ENCODE data around the gene TENT5C.

The TENT5C gene

GRCh38 chr1:117643601-117644000, 37.8 kb downstream of the TENT5C start:
- Histone ChIP-seq H3K4me2 (ENCODE audit: low read length) (no peak overlapping the region), H3K79me2 (ENCODE audit: insufficient read depth, low read length) (no peaks in the 10 kb centered on the region), H4K20me1 (ENCODE audit: insufficient read depth, low read length) (no peaks in the 10 kb centered on the region), H3K9me2 (ENCODE audit: low read depth, low read length) (no peaks in the 10 kb centered on the region), H3K4me3 (ENCODE audit: low read depth, low read length, poor library complexity, severe bottlenecking) (no peak overlapping the region), H3K9me3 (ENCODE audit: low read length) (no peaks in the 10 kb centered on the region), H3K36me3 (ENCODE audit: insufficient read depth, low read length) (no peaks in the 10 kb centered on the region), H3K27ac (ENCODE audit: low read depth, low read length, poor library complexity, severe bottlenecking) (no peak overlapping the region), H3F3A (ENCODE audit: insufficient read depth, low read length) (no peaks in the 10 kb centered on the region), H3K9ac (ENCODE audit: low read length) (no peak overlapping the region), H3K4me1 (ENCODE audit: insufficient read depth, low read length, severe bottlenecking) (peaks cover 8% of the 10 kb centered on the region), H2AFZ (ENCODE audit: low read length) (no peak overlapping the region), H3K27me3 (ENCODE audit: insufficient read depth, low read length) (no peaks in the 10 kb centered on the region; the same call in 1 of the 2 replicates)
- TF ChIP-seq EZH2 (IDR thresholded peaks at IDR 0.05; ENCODE audit: borderline replicate concordance, low read length) (no peak), CTCF (IDR thresholded peaks at IDR 0.05; ENCODE audit: low read length) (no peak)

GRCh38 chr1:117644696-117645311, 39.0 kb downstream of the TENT5C start:
- Histone ChIP-seq H3K27me3 (ENCODE audit: insufficient read depth, low read length) (no peaks in the 10 kb centered on the region; the same call in 1 of the 2 replicates), H3K4me3 (ENCODE audit: low read depth, low read length, poor library complexity, severe bottlenecking) (no peak overlapping the region), H3K9me2 (ENCODE audit: low read depth, low read length) (no peaks in the 10 kb centered on the region), H3K4me2 (ENCODE audit: low read length) (no peak overlapping the region), H3K79me2 (ENCODE audit: insufficient read depth, low read length) (no peaks in the 10 kb centered on the region), H2AFZ (ENCODE audit: low read length) (no peak overlapping the region), H3K36me3 (ENCODE audit: insufficient read depth, low read length) (no peaks in the 10 kb centered on the region), H3K4me1 (ENCODE audit: insufficient read depth, low read length, severe bottlenecking) (peaks cover 8% of the 10 kb centered on the region), H4K20me1 (ENCODE audit: insufficient read depth, low read length) (no peaks in the 10 kb centered on the region), H3K9me3 (ENCODE audit: low read length) (no peaks in the 10 kb centered on the region), H3F3A (ENCODE audit: insufficient read depth, low read length) (no peaks in the 10 kb centered on the region), H3K9ac (ENCODE audit: low read length) (no peak overlapping the region), H3K27ac (ENCODE audit: low read depth, low read length, poor library complexity, severe bottlenecking) (no peak overlapping the region)
- TF ChIP-seq EZH2 (IDR thresholded peaks at IDR 0.05; ENCODE audit: borderline replicate concordance, low read length): no peak
- no peak for TF ChIP-seq CTCF (IDR thresholded peaks at IDR 0.05; ENCODE audit: low read length)

- TF ChIP-seq EZH2 (IDR thresholded peaks at IDR 0.05; ENCODE audit: borderline replicate concordance, low read length) (no peak), CTCF (IDR thresholded peaks at IDR 0.05; ENCODE audit: low read length) (no peak)
- no peaks in the 10 kb centered on the region for H4K20me1 ChIP-seq (ENCODE audit: insufficient read depth, low read length)
- H3K4me3 ChIP-seq (ENCODE audit: low read depth, low read length, poor library complexity, severe bottlenecking): no peak overlapping the region
- H3K9ac ChIP-seq (ENCODE audit: low read length): no peak overlapping the region
- no peak overlapping the region for H3K4me2 ChIP-seq (ENCODE audit: low read length)
- no peak overlapping the region for H2AFZ ChIP-seq (ENCODE audit: low read length)
- H3K27me3 ChIP-seq (ENCODE audit: insufficient read depth, low read length): no peaks in the 10 kb centered on the region; the same call in 1 of the 2 replicates
- H3F3A ChIP-seq (ENCODE audit: insufficient read depth, low read length): no peaks in the 10 kb centered on the region
- peaks cover 8% of the 10 kb centered on the region for H3K4me1 ChIP-seq (ENCODE audit: insufficient read depth, low read length, severe bottlenecking)
- H3K9me3 ChIP-seq (ENCODE audit: low read length): no peaks in the 10 kb centered on the region
- no peaks in the 10 kb centered on the region for H3K36me3 ChIP-seq (ENCODE audit: insufficient read depth, low read length)
- H3K79me2 ChIP-seq (ENCODE audit: insufficient read depth, low read length): no peaks in the 10 kb centered on the region
- no peak overlapping the region for H3K27ac ChIP-seq (ENCODE audit: low read depth, low read length, poor library complexity, severe bottlenecking)
- no peaks in the 10 kb centered on the region for H3K9me2 ChIP-seq (ENCODE audit: low read depth, low read length)
Observed at GRCh38 chr1:117645343-117645742, 39.5 kb downstream of the TENT5C start.

All from OCI-LY1 (cell line).